Measurements from ENCODE around the gene EP400. TPM values are rescaled to one million over a fixed set of nuclear protein-coding genes. Genes with fewer than 3 reads are reported as not detected.

Gene EP400
- total and polyA plus RNA-seq, 2 of the 8 experiments (the other 6 are each of a cell fraction or from before 2014, with no cell fraction given) = 13.1 to 69.7 TPM

- H2BK5ac ChIP-seq (ENCODE audit: low read depth, low read length) = no peak overlapping the region
- peaks cover 11 to 48% (median 45%) of the 10 kb centered on the region in 4 experiments for H3K36me3 ChIP-seq (ENCODE audit: control insufficient read depth in 2 of 4, insufficient read depth in 4 of 4, low read length in 3 of 4)
- H4K5ac ChIP-seq (ENCODE audit: insufficient read length, low read depth, low read length) = no peak overlapping the region
- DNase-seq (ENCODE audit: low read depth in 1 of 2, low spot score in 2 of 2) (no peak), FAIRE-seq (no peak)
- H3K4me1 ChIP-seq (replicated peaks in 1 of 4; ENCODE audit: control insufficient read depth in 3 of 4, insufficient read depth in 4 of 4, low read length in 3 of 4) = no peaks in the 10 kb centered on the region
- no peak overlapping the region for H3K23ac ChIP-seq (ENCODE audit: insufficient read length)
- H3K4me3 ChIP-seq (ENCODE audit: extremely low read depth in 1 of 4, insufficient read depth in 2 of 4, low read depth in 3 of 4, low read length in 4 of 4) = no peak overlapping the region
- no peaks in the 10 kb centered on the region for H3K79me2 ChIP-seq (ENCODE audit: control insufficient read depth in 1 of 2, insufficient read depth in 2 of 2, low read length in 2 of 2)
- POLR2A ChIA-PET (ENCODE audit: partially characterized antibody) = interaction anchor here (0.7 kb wide), 1 partner anchor 11 kb away, joined by 3 read pairs; no protein-coding TSS in a partner anchor
- no peak overlapping the region for H3K56ac ChIP-seq (replicated peaks; ENCODE audit: insufficient read length, low read depth, low read length)
- H3K9me3 ChIP-seq (ENCODE audit: insufficient read depth in 2 of 2, low read depth in 1 of 2, low read length in 1 of 2) = no peaks in the 10 kb centered on the region
- H3K9ac ChIP-seq (replicated peaks in 1 of 4; ENCODE audit: extremely low read depth in 1 of 4, low read depth in 3 of 4, low read length in 3 of 4) = no peak overlapping the region; a peak in 1 of 7 replicates
- no peak overlapping the region for H2BK15ac ChIP-seq (ENCODE audit: low read length)
- H2BK12ac ChIP-seq (ENCODE audit: low read depth, low read length) = no peak overlapping the region
- no peaks in the 10 kb centered on the region for H3K27me3 ChIP-seq (replicated peaks in 1 of 4; ENCODE audit: control insufficient read depth in 3 of 4, extremely low read depth in 1 of 4, insufficient read depth in 3 of 4, low read length in 3 of 4)
- 91% methylated on average over 5 of the region's 5 CpGs; no CpG with 5 or more reads in 1 of the 2 experiments for WGBS, 2 experiments (ENCODE audit: extremely low coverage in 1 of 2, insufficient coverage in 1 of 2, insufficient read length in 1 of 2, insufficient replicate concordance in 2 of 2, low coverage in 1 of 2, low lambda C conversion rate in 2 of 2, missing lambda C conversion rate in 1 of 2)
- no peak overlapping the region for H4K8ac ChIP-seq (ENCODE audit: extremely low read depth, insufficient read depth, low read length)
- H3K4ac ChIP-seq (replicated peaks; ENCODE audit: insufficient read length, low read depth, low read length) = no peak overlapping the region
- H3K23me2 ChIP-seq (ENCODE audit: low read depth, low read length) = peaks cover 4% of the 10 kb centered on the region; the same call in 1 of the 2 replicates
- no peak overlapping the region for H2AK5ac ChIP-seq (ENCODE audit: low read depth, low read length)
- no peak overlapping the region for H2BK20ac ChIP-seq (ENCODE audit: low read length)
- no peak overlapping the region for H3K4me2 ChIP-seq (ENCODE audit: insufficient read depth in 1 of 2, low read depth in 2 of 2, low read length in 2 of 2)
- H3K79me1 ChIP-seq (ENCODE audit: low read depth, low read length) = no peaks in the 10 kb centered on the region
- CTCF ChIA-PET (ENCODE audit: partially characterized antibody) = no interaction called here
- no peak overlapping the region for H3K14ac ChIP-seq (ENCODE audit: insufficient read length)
- no peak overlapping the region for H3K18ac ChIP-seq (ENCODE audit: extremely low read depth, low read length)
- H4K91ac ChIP-seq (replicated peaks; ENCODE audit: insufficient read length, low read length) = no peak overlapping the region
- peaks cover 0 to 5% of the 10 kb centered on the region in 2 experiments for H4K20me1 ChIP-seq (replicated peaks in 1 of 2; ENCODE audit: control insufficient read depth in 1 of 2, insufficient read depth in 2 of 2, low read length in 2 of 2)
- no peak overlapping the region for H2BK120ac ChIP-seq (replicated peaks; ENCODE audit: low read depth, low read length)
- H3K27ac ChIP-seq (ENCODE audit: low read depth, low read length) = no peak overlapping the region
- no peak overlapping the region for H2AFZ ChIP-seq (ENCODE audit: low read length)
- TF ChIP-seq MAFK (IDR thresholded peaks at IDR 0.05; ENCODE audit: low read depth, low read length) (no peak), RFX5 (IDR thresholded peaks at IDR 0.05; ENCODE audit: borderline replicate concordance, low read depth, low read length) (no peak), HDAC6 (IDR thresholded peaks at IDR 0.05; ENCODE audit: low read depth, low read length) (no peak), GABPA (IDR thresholded peaks at IDR 0.05; ENCODE audit: borderline replicate concordance, insufficient read depth, low read length) (no peak), YY1 (IDR thresholded peaks at IDR 0.05; ENCODE audit: low read depth, low read length) (no peak), BRCA1 (IDR thresholded peaks at IDR 0.05; ENCODE audit: low read depth, low read length) (no peak), JUND (IDR thresholded peaks at IDR 0.05; ENCODE audit: low read length) (no peak), NANOG (IDR thresholded peaks at IDR 0.05; ENCODE audit: insufficient read depth, low read depth, low read length, poor library complexity, severe bottlenecking) (no peak), CBX8 (IDR thresholded peaks at IDR 0.05; ENCODE audit: borderline replicate concordance, low read depth, low read length) (no peak), TAF1 (IDR thresholded peaks at IDR 0.05; ENCODE audit: low read depth, low read length) (no peak), TAF7 (optimal IDR thresholded peaks at IDR 0.05; ENCODE audit: borderline replicate concordance, low read depth, low read length) (no peak), SRF (IDR thresholded peaks at IDR 0.05; ENCODE audit: low read depth, low read length) (no peak), CHD1 (IDR thresholded peaks at IDR 0.05; ENCODE audit: low read depth, low read length) (no peak)
These were observed 107.9 kb downstream of the EP400 start for GRCh38 chr12:132057691-132058090.

Measured in H1 (cell line).